ENCODE data around the gene CELF2.
"Not testable (repeated sequence)": the region's sequence is repeated elsewhere in the genome, so short reads cannot be mapped to it uniquely, and the experiment has no call there.

CELF2 gene

GRCh38 chr10:11125004-11125403, 107.3 kb downstream of the CELF2 start:
- no peaks in the 10 kb centered on the region for H3K9me2 ChIP-seq (replicated peaks; ENCODE audit: control insufficient read depth, low read length)
- H4K20me1 ChIP-seq (ENCODE audit: control insufficient read depth, insufficient read depth, low read depth, low read length): no peaks in the 10 kb centered on the region
- H3K4me2 ChIP-seq (ENCODE audit: low read length): no peak overlapping the region
- H3K27ac ChIP-seq (ENCODE audit: low read depth, low read length): no peak overlapping the region
- no peaks in the 10 kb centered on the region for H3F3A ChIP-seq (ENCODE audit: control insufficient read depth, insufficient read depth)
- no peaks in the 10 kb centered on the region for H3K4me1 ChIP-seq (ENCODE audit: control insufficient read depth, low read length)
- TF ChIP-seq CTCF (IDR thresholded peaks at IDR 0.05; ENCODE audit: low read depth, low read length, poor library complexity, severe bottlenecking): no peak
- no peak for TF ChIP-seq EZH2phosphoT487 (IDR thresholded peaks at IDR 0.05; ENCODE audit: borderline replicate concordance, low read length)
- no peaks in the 10 kb centered on the region for H3K36me3 ChIP-seq (ENCODE audit: control insufficient read depth, low read length)
- H3K9me3 ChIP-seq (ENCODE audit: control insufficient read depth, insufficient read depth, low read length): no peaks in the 10 kb centered on the region
- H3K79me2 ChIP-seq (ENCODE audit: control insufficient read depth, low read length): no peaks in the 10 kb centered on the region
- H3K4me3 ChIP-seq (ENCODE audit: low read length): no peak overlapping the region
- H3K27me3 ChIP-seq (ENCODE audit: control insufficient read depth, low read length): peaks cover 5% of the 10 kb centered on the region; the same call in 1 of the 2 replicates

- not testable (repeated sequence) for H3K36me3 ChIP-seq (ENCODE audit: control insufficient read depth, low read length); H3K27ac ChIP-seq (ENCODE audit: low read depth, low read length); H3K9me3 ChIP-seq (ENCODE audit: control insufficient read depth, insufficient read depth, low read length); H3K79me2 ChIP-seq (ENCODE audit: control insufficient read depth, low read length); H3K4me1 ChIP-seq (ENCODE audit: control insufficient read depth, low read length); H3F3A ChIP-seq (ENCODE audit: control insufficient read depth, insufficient read depth); H3K4me3 ChIP-seq (ENCODE audit: low read length); H4K20me1 ChIP-seq (ENCODE audit: control insufficient read depth, insufficient read depth, low read depth, low read length); H3K9me2 ChIP-seq (replicated peaks; ENCODE audit: control insufficient read depth, low read length); H3K4me2 ChIP-seq (ENCODE audit: low read length)
- H3K27me3 ChIP-seq (ENCODE audit: control insufficient read depth, low read length): peaks cover 22% of the 10 kb centered on the region
Measured at GRCh38 chr10:11127017-11127416, 109.3 kb downstream of the CELF2 start.

- no peaks in the 10 kb centered on the region for H3K36me3 ChIP-seq (ENCODE audit: control insufficient read depth, low read length)
- no peaks in the 10 kb centered on the region; the same call in 1 of the 2 replicates for H3K9me3 ChIP-seq (ENCODE audit: control insufficient read depth, insufficient read depth, low read length)
- no peaks in the 10 kb centered on the region for H3K4me1 ChIP-seq (ENCODE audit: control insufficient read depth, low read length)
- H3F3A ChIP-seq (ENCODE audit: control insufficient read depth, insufficient read depth): no peaks in the 10 kb centered on the region
- H3K27ac ChIP-seq (ENCODE audit: low read depth, low read length): no peak overlapping the region
- no peaks in the 10 kb centered on the region; the same call in 1 of the 2 replicates for H3K9me2 ChIP-seq (replicated peaks; ENCODE audit: control insufficient read depth, low read length)
- H3K27me3 ChIP-seq (ENCODE audit: control insufficient read depth, low read length): peaks cover 50% of the 10 kb centered on the region
- no peaks in the 10 kb centered on the region for H3K79me2 ChIP-seq (ENCODE audit: control insufficient read depth, low read length)
- H3K4me3 ChIP-seq (ENCODE audit: low read length): no peak overlapping the region
- no peak overlapping the region for H3K4me2 ChIP-seq (ENCODE audit: low read length)
- TF ChIP-seq CTCF (IDR thresholded peaks at IDR 0.05; ENCODE audit: low read depth, low read length, poor library complexity, severe bottlenecking) (no peak), EZH2phosphoT487 (IDR thresholded peaks at IDR 0.05; ENCODE audit: borderline replicate concordance, low read length) (no peak)
- no peaks in the 10 kb centered on the region for H4K20me1 ChIP-seq (ENCODE audit: control insufficient read depth, insufficient read depth, low read depth, low read length)
Measured at GRCh38 chr10:11131112-11131639, 113.5 kb downstream of the CELF2 start.

- TF ChIP-seq EZH2phosphoT487 (IDR thresholded peaks at IDR 0.05; ENCODE audit: borderline replicate concordance, low read length) (no peak), CTCF (IDR thresholded peaks at IDR 0.05; ENCODE audit: low read depth, low read length, poor library complexity, severe bottlenecking) (no peak)
- Histone ChIP-seq H3K9me3 (ENCODE audit: control insufficient read depth, insufficient read depth, low read length) (no peaks in the 10 kb centered on the region; the same call in 1 of the 2 replicates), H3K4me1 (ENCODE audit: control insufficient read depth, low read length) (no peaks in the 10 kb centered on the region), H3K27me3 (ENCODE audit: control insufficient read depth, low read length) (peaks cover 60% of the 10 kb centered on the region), H4K20me1 (ENCODE audit: control insufficient read depth, insufficient read depth, low read depth, low read length) (no peaks in the 10 kb centered on the region), H3K4me3 (ENCODE audit: low read length) (no peak overlapping the region), H3K36me3 (ENCODE audit: control insufficient read depth, low read length) (no peaks in the 10 kb centered on the region), H3K79me2 (ENCODE audit: control insufficient read depth, low read length) (no peaks in the 10 kb centered on the region), H3K27ac (ENCODE audit: low read depth, low read length) (no peak overlapping the region), H3K4me2 (ENCODE audit: low read length) (no peak overlapping the region), H3K9me2 (replicated peaks; ENCODE audit: control insufficient read depth, low read length) (no peaks in the 10 kb centered on the region; the same call in 1 of the 2 replicates), H3F3A (ENCODE audit: control insufficient read depth, insufficient read depth) (no peaks in the 10 kb centered on the region)
Measured at GRCh38 chr10:11134411-11134810, 116.7 kb downstream of the CELF2 start.

All from DOHH2 (cell line).